ENCODE data around the gene BEX3.

GRCh38 chrX:103423955-103424638 lies 47.8 kb downstream of the BEX3 start:
- TF ChIP-seq CTCF (IDR thresholded peaks at IDR 0.05) = no peak
- no peak for TF ChIP-seq POLR2A (IDR thresholded peaks at IDR 0.05)
